ENCODE results near the gene NFKBIA. TPM values are rescaled to one million over a fixed set of nuclear protein-coding genes. Genes with fewer than 3 reads are reported as not detected.

The NFKBIA gene
- total RNA-seq, 4 donors from 2014 or later: 185 to 379 (median 320) TPM

GRCh38 chr14:35353409-35354172, 51.0 kb downstream of the NFKBIA start:
- no peaks in the 10 kb centered on the region for H3K36me3 ChIP-seq
- in situ Hi-C loops (cut with MboI; ENCODE audit: low sequenced_read_pairs in 4 of 4) (no loop called here), intact Hi-C loops (cut with DNase I; ENCODE audit: low total_unique reads) (no loop called here)
- no peak overlapping the region for H3K4me3 ChIP-seq
- no peaks in the 10 kb centered on the region for H3K27me3 ChIP-seq
- H3K4me1 ChIP-seq: no peaks in the 10 kb centered on the region
- ATAC-seq: no peak
- no peak overlapping the region for H3K27ac ChIP-seq
- no peaks in the 10 kb centered on the region for H3K9me3 ChIP-seq
- no peak for DNase-seq
- TF ChIP-seq POLR2A (IDR thresholded peaks at IDR 0.05): no peak
- no peak for TF ChIP-seq CTCF (IDR thresholded peaks at IDR 0.05 in 4 of 5, conservative IDR thresholded peaks at IDR 0.05 in 1 of 5)

GRCh38 chr14:35352274-35353233, 52.0 kb downstream of the NFKBIA start:
- peak in 1 of 2 donors; percentile 23 for TF ChIP-seq POLR2A (IDR thresholded peaks at IDR 0.05)
- TF ChIP-seq CTCF (IDR thresholded peaks at IDR 0.05 in 4 of 5, conservative IDR thresholded peaks at IDR 0.05 in 1 of 5): no peak
- H3K27ac ChIP-seq: peak overlapping the region in 2 of 4 donors; percentile 18 to 21
- H3K36me3 ChIP-seq: no peaks in the 10 kb centered on the region
- in situ Hi-C loops (cut with MboI; ENCODE audit: low sequenced_read_pairs in 4 of 4) (no loop called here), intact Hi-C loops (cut with DNase I; ENCODE audit: low total_unique reads) (no loop called here)
- no peaks in the 10 kb centered on the region for H3K4me1 ChIP-seq
- H3K27me3 ChIP-seq: no peaks in the 10 kb centered on the region
- ATAC-seq (peak in 1 of 2 donors; percentile 44), DNase-seq (no peak)
- H3K4me3 ChIP-seq: no peak overlapping the region
- no peaks in the 10 kb centered on the region for H3K9me3 ChIP-seq

GRCh38 chr14:35351897-35352273, 52.7 kb downstream of the NFKBIA start:
- Histone ChIP-seq H3K9me3 (no peaks in the 10 kb centered on the region), H3K27me3 (no peaks in the 10 kb centered on the region), H3K4me3 (no peak overlapping the region), H3K27ac (peak overlapping the region in 2 of 4 donors; percentile 18 to 21), H3K36me3 (no peaks in the 10 kb centered on the region), H3K4me1 (no peaks in the 10 kb centered on the region)
- DNase-seq (no peak), ATAC-seq (no peak)
- in situ Hi-C loops (cut with MboI; ENCODE audit: low sequenced_read_pairs in 4 of 4) (no loop called here), intact Hi-C loops (cut with DNase I; ENCODE audit: low total_unique reads) (no loop called here)
- TF ChIP-seq CTCF (IDR thresholded peaks at IDR 0.05 in 4 of 5, conservative IDR thresholded peaks at IDR 0.05 in 1 of 5): no peak
- no peak for TF ChIP-seq POLR2A (IDR thresholded peaks at IDR 0.05)

Other genes with a start within 250 kb of the NFKBIA start
- 100 to 1,000 TPM; 323 to 502 (median 464) TPM for gene PSMA6, start 112.4 kb downstream of the NFKBIA start, total RNA-seq
- gene INSM2, start 129.4 kb upstream of the NFKBIA start, total RNA-seq: not detected